Stimulated activated CD8-positive, alpha-beta memory T cell treated with anti-CD3 and anti-CD28 coated beads, Interleukin-4, amount 100 ng/mL, for 4 hours (primary cell): ENCODE results near the gene SMARCB1.

Experiments
- DNase-seq, 2 donors: peaks; one replicate each; pipeline ENCODE4 v3.0.0-alpha.2; 2020; ENCODE audit warnings: low read depth in 2 of 2, low spot score in 1 of 2

The SMARCB1 gene

DNA sequence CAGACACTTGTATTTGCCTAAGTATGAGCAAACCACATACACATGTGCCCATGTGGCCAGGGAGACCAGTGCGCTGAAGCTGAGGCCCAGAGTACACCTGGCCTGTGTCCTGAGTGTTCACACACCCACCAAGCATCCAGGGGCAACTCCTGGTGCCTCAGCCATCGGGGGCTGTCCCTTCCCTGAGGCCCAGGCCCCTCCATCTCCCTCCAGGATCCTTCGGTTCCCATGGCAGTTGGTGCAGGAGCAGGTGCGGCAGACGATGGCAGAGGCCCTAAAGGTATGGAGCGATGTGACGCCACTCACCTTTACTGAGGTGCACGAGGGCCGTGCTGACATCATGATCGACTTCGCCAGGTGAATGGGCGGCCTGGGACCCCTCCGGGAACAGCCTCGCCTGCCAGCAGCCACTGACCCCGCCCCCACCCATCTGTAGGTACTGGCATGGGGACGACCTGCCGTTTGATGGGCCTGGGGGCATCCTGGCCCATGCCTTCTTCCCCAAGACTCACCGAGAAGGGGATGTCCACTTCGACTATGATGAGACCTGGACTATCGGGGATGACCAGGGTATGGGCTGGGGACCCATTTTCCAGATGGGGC, 6.5 kb upstream of the SMARCB1 start:
- DNase-seq = no peak

DNA sequence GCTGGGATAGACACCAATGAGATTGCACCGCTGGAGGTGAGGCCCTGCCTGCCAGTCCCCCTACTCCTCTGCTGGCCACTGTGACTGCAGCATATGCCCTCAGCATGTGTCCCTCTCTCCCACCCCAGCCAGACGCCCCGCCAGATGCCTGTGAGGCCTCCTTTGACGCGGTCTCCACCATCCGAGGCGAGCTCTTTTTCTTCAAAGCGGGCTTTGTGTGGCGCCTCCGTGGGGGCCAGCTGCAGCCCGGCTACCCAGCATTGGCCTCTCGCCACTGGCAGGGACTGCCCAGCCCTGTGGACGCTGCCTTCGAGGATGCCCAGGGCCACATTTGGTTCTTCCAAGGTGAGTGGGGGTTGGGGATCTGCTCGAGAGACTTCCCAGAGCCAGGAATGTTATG, 5.7 kb upstream of the SMARCB1 start:
- DNase-seq = no peak

DNA sequence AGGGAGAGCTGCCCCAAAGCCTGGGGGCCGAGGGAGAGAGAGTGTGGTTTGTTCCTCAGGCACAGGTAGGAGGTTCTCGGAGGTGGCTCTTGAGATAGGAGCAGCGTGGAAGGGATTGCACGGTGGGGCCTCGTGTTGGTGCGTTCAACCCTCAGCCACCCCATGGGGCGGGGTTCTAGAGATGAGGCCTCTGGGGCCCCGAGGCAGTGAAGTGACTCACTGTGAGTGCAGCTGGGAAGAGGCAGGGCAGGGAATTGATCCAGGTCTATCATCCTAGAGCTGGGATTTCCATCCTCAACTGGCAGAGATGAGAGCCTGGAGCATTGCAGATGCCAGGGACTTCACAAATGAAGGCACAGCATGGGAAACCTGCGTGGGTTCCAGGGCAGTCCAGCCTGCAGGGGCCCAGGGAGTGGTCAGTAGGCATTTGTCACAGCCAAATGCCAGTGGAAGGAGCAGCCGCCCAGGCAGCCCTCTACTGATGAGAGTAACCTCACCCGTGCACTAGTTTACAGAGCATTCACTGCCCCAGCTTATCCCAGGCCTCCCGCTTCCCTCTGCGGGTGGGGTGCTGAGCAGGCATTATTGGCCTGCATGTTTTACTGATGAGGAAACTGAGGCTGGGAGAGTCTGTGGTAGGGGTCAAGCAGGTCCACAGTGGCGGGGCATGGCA, 5.1 kb upstream of the SMARCB1 start:
- no peak for DNase-seq

DNA sequence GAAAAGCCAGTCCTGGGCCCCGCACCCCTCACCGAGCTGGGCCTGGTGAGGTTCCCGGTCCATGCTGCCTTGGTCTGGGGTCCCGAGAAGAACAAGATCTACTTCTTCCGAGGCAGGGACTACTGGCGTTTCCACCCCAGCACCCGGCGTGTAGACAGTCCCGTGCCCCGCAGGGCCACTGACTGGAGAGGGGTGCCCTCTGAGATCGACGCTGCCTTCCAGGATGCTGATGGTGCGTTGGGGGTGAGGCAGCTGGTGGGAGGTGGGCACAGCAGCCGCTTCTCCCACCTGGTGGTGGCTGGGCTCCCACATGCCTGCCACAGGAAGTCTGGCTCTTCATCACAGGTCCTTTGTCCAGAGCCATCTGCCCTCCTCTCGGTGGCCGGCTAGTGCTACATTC, 4.5 kb upstream of the SMARCB1 start:
- no peak for DNase-seq

- no peak for DNase-seq
Observed at GRCh38 chr22:23782703-23783102, 4.1 kb upstream of the SMARCB1 start.

DNA sequence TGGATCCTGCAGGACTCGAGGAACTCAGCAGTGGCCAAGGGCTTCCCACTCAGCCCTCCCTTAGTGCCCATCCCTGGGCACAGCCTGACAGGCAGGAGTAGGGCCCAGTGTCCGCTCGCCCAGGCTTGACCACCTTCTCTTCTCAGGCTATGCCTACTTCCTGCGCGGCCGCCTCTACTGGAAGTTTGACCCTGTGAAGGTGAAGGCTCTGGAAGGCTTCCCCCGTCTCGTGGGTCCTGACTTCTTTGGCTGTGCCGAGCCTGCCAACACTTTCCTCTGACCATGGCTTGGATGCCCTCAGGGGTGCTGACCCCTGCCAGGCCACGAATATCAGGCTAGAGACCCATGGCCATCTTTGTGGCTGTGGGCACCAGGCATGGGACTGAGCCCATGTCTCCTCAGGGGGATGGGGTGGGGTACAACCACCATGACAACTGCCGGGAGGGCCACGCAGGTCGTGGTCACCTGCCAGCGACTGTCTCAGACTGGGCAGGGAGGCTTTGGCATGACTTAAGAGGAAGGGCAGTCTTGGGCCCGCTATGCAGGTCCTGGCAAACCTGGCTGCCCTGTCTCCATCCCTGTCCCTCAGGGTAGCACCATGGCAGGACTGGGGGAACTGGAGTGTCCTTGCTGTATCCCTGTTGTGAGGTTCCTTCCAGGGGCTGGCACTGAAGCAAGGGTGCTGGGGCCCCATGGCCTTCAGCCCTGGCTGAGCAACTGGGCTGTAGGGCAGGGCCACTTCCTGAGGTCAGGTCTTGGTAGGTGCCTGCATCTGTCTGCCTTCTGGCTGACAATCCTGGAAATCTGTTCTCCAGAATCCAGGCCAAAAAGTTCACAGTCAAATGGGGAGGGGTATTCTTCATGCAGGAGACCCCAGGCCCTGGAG, 3.3 kb upstream of the SMARCB1 start:
- no peak for DNase-seq

DNA sequence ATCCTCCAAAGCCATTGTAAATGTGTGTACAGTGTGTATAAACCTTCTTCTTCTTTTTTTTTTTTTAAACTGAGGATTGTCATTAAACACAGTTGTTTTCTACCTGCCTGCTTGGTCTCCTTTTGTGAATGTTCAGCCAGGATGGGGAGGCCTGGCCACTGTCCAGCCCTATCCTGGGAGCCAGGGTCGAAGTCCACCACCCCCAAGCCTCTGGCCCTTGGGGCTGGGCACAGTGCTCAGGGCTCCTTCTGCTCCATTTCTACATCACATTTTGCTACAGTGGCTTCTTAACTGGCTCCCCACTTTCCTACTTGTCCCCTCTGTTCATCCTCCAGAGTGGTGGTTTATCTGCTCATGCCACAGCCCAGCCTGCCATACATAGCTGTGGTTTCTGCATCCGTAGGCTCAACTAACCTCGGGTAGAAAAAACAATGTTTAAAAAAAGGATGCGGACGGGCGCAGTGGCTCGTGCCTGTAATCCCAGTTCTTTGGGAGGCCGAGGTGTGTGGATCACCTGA, 2.5 kb upstream of the SMARCB1 start:
- no peak for DNase-seq

- DNase-seq = no peak
Observed at GRCh38 chr22:23786261-23786710, 480 bp upstream of the SMARCB1 start.

DNA sequence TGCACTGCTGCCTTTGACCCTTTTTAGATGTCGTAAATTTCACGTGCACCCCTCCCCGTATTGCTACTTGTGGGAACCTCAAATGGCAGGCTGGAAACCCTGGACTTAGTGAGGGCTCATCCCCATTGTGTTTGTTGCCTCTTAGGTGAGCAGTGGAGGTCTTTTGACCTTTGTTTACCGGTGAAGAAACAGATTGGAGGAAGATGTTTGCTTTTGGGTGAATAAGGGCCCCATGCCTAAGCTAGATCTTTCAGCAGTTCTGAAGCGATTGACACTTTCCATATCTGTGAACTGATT, 782 bp downstream of the SMARCB1 start:
- no peak for DNase-seq

- no peak for DNase-seq
Observed at GRCh38 chr22:23787910-23788309, 1.1 kb downstream of the SMARCB1 start.

DNA sequence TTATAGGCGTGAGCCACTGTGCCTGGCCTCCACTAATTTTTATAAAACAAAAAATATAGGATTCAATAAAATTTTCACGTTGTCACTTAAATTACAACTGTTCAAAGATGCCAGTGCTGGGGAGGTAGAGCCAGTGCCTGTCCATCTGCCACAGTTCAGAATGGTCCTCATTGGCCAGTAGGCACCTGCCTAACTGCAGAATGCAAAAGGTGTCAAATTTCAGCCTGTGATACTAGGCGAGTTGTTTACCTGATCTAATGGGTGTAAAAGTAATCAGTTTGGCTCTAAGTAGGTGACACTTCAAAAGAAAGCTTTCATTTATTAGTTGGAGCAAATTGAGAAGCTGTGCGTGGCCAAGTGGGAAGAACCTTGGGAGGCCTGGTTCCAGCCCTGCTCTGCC, 2.4 kb downstream of the SMARCB1 start:
- no peak for DNase-seq

- no peak for DNase-seq
Observed at GRCh38 chr22:23789638-23790037, 2.9 kb downstream of the SMARCB1 start.

- no peak for DNase-seq
Observed at GRCh38 chr22:23790819-23791737, 4.3 kb downstream of the SMARCB1 start.

GRCh38 chr22:23791738-23792645, 5.2 kb downstream of the SMARCB1 start:
- no peak for DNase-seq

- DNase-seq = no peak
Observed at GRCh38 chr22:23793326-23793725, 6.6 kb downstream of the SMARCB1 start.

GRCh38 chr22:23796461-23796860, 9.7 kb downstream of the SMARCB1 start:
- DNase-seq = no peak

DNA sequence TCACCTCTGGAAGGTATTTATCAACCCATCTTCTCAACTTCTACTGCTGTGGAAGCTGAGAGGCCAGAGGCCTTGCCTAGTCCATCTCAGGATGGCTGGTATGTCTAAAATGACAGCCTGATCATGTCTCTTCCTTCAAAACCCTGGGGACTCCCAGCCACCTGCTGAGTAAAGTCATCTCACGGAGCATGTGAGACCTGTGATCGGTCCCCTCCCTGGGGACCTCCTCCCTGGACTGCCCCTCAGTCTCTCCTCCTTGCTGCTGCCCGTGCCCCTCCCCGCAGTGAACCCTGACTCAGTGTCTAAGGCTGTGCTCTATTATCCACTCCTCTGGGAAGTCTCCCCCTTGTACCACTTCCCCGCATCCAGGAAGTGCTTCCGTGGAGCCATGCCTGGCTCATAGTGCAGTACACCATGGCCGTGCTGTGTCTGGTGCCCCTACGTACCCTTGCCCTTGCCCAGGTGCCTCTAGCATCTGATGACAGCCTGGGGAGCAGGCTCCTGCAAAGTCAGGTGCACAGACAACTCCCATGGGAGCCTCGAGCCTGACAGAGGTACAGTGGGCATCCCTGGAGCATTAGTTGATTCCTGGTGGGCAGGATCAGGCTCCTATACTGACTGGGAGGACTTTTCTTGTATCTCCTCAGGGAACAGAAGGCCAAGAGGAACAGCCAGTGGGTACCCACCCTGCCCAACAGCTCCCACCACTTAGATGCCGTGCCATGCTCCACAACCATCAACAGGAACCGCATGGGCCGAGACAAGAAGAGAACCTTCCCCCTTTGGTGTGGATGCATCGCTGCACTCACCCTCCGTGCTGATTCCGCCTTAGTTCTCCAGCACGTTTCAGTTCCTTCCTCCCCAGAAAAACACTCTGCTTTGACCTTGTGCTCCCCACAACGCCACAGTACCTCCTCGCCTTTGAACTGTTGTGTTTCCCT, 13.8 kb downstream of the SMARCB1 start:
- no peak for DNase-seq

DNA sequence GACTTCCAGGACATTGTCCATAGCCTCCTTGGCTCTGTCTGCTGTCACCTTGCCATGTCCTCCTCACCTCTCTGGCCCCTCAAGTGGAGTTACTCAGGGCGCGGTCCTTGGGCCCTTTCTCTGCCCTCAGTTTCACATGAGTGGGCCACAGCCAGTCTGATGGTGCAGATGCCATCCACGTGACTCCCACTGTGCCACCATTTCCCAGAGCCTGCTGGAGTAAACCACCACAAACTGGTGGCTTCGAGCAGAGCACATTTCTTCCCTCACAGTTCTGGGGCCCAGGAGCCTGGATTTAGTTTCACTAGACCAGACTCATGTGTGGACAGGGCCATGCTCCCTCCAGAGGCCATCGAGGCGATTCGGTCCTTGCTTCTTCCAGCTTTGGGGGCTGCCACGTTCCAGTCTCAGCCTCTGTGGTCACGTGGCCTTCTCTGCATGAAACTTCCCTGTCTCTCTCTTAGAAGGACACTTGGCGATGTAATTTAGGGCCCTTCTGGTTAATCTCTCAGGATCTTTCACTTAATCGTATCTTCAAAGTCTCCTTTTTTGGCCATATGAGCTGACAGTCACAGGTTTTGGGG, 14.6 kb downstream of the SMARCB1 start:
- DNase-seq = no peak
